T-helper 1 cell treated with Interleukin-12 subunit alpha and Interleukin-12 subunit beta and Interleukin-4 antibody, amounts not matched to agents 30 μg/mL and 1 μg/mL, for 36 hours (primary cell): ENCODE results near the gene TTC9B.

Experiments used
- H3K27ac Mint-ChIP-seq: one replicate; pipeline ENCODE4 v1.8.0; 2021; ENCODE audit warnings: mild to moderate bottlenecking, mixed read lengths
- H3K27me3 Mint-ChIP-seq: one replicate; pipeline ENCODE4 v1.8.0; 2021; ENCODE audit warnings: low read depth, mixed read lengths
- H3K36me3 Mint-ChIP-seq: one replicate; pipeline ENCODE4 v1.8.0; 2021; ENCODE audit warnings: low read depth, mixed read lengths
- H3K4me1 Mint-ChIP-seq: one replicate; pipeline ENCODE4 v1.8.0; 2021; ENCODE audit warnings: low read depth, mixed read lengths
- H3K4me3 Mint-ChIP-seq: one replicate; pipeline ENCODE4 v1.8.0; 2021; ENCODE audit warnings: mild to moderate bottlenecking, moderate library complexity, mixed read lengths
- H3K9me3 Mint-ChIP-seq: one replicate; pipeline ENCODE4 v1.8.0; 2021; ENCODE audit warnings: mixed read lengths

The TTC9B gene

DNA sequence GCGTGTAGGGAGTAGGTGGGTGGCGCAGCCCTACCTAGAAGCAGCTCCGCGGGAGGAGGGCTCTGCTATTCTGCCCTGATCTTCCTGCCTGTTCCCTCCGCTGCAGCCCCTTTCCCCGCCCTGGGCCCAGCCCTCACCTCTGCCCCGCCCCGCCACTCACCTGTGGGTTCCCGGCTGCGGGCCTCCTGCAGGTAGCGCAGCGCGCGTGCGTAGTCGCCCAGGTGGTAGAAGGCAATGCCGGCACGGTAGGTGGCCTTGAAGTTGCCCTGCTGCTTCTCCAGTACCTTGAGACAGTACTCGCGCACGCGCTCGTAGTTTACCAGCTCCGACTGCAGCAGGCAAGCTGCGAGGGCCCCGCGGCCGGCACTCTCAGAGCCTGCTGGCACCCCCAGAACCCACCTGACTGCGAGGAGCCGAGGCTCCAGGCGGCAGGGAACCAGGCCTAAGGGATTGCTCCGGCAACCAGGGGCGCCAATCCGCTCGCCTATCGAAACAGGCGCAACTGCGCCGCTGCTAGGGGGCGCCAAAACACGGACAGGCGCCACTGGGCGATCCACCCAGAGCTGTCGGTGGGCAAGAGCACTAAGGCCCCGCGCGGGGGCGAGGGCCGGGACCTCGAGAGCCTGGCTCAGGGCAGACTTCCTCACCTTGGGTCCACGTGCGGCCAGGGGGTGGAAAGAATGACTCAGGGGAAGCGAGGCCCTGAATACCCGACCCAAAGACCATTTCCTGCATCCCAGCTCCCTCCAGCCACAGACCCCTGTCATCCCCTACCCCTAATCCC lies 965 bp downstream of the TTC9B start:
- Mint-ChIP-seq H3K9me3 (peaks cover 4% of the 10 kb centered on the region), H3K36me3 (no peaks in the 10 kb centered on the region), H3K4me3 (no peak overlapping the region), H3K27me3 (peaks cover 42% of the 10 kb centered on the region), H3K4me1 (peaks cover 7% of the 10 kb centered on the region), H3K27ac (no peak overlapping the region)

DNA sequence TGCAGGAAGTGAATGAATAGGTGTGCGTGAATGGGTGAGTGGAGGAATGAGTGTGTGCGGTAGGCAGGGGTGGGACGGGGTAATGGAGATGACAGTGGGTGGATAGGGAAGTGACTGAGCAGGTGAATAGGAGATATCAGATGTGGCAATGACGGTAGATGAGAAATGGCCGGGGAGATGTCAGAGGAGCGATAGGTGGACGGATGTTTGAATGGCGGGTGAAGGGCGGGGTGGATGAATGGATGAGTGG lies 1.5 kb downstream of the TTC9B start:
- peaks cover 4% of the 10 kb centered on the region for H3K4me1 Mint-ChIP-seq
- no peak overlapping the region for H3K4me3 Mint-ChIP-seq
- no peak overlapping the region for H3K27ac Mint-ChIP-seq
- peaks cover 37% of the 10 kb centered on the region for H3K27me3 Mint-ChIP-seq
- no peaks in the 10 kb centered on the region for H3K9me3 Mint-ChIP-seq
- H3K36me3 Mint-ChIP-seq: no peaks in the 10 kb centered on the region

- H3K27me3 Mint-ChIP-seq: peaks cover 37% of the 10 kb centered on the region
- H3K36me3 Mint-ChIP-seq: no peaks in the 10 kb centered on the region
- H3K4me1 Mint-ChIP-seq: peaks cover 4% of the 10 kb centered on the region
- no peak overlapping the region for H3K4me3 Mint-ChIP-seq
- H3K9me3 Mint-ChIP-seq: no peaks in the 10 kb centered on the region
- H3K27ac Mint-ChIP-seq: no peak overlapping the region
Measured at GRCh38 chr19:40216013-40216776, 2.0 kb downstream of the TTC9B start.

GRCh38 chr19:40214936-40215335 lies 3.2 kb downstream of the TTC9B start:
- Mint-ChIP-seq H3K27me3 (peaks cover 31% of the 10 kb centered on the region), H3K4me3 (no peak overlapping the region), H3K9me3 (no peaks in the 10 kb centered on the region), H3K36me3 (no peaks in the 10 kb centered on the region), H3K27ac (no peak overlapping the region), H3K4me1 (peaks cover 4% of the 10 kb centered on the region)

DNA sequence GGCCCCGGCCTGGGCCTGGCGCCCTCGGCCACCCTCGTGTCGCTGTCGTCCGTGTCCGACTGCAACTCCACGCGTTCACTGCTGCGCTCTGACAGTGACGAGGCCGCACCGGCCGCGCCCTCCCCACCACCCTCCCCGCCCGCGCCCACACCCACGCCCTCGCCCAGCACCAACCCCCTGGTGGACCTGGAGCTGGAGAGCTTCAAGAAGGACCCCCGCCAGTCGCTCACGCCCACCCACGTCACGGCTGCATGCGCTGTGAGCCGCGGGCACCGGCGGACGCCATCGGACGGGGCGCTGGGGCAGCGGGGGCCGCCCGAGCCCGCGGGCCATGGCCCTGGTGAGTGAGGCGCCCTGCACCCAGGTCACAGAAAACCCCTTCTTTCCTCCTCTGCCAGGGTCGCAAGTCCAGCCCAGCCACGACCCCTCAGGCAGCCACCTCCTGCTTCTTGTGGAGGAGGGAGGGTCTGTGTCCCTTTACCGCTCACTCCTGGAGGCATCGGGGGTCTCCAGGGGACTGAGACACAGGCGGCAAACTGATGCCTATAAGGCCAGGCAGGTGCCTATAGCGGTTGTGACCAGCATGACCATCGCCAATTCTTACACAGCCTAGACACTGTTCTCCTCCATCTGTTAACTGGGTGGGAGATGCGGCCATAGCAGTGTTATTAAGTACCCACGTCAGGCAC lies 4.2 kb downstream of the TTC9B start:
- Mint-ChIP-seq H3K36me3 (no peaks in the 10 kb centered on the region), H3K4me3 (no peak overlapping the region), H3K27ac (no peak overlapping the region), H3K27me3 (peaks cover 22% of the 10 kb centered on the region), H3K9me3 (no peaks in the 10 kb centered on the region), H3K4me1 (peaks cover 4% of the 10 kb centered on the region)

DNA sequence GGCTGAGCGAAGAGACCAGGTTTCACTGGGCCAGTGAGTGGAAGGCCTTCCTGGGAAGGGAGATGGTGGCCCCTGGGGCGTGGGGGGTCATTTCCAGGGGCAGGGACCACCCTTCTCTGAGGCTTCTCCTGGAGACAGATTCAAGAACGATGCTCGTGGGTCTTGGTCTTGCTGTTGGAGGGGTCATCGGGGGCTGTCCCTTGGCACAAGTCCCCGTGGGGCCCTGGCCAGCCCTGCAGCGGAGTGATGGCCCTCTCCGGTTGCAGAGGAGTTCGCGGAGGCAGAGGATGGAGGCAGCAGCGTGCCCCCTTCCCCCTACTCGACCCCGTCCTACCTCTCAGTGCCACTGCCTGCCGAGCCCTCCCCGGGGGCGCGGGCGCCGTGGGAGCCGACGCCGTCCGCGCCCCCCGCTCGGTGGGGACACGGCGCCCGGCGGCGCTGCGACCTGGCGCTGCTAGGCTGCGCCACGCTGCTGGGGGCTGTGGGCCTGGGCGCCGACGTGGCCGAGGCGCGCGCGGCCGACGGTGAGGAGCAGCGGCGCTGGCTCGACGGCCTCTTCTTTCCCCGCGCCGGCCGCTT lies 4.8 kb downstream of the TTC9B start:
- Mint-ChIP-seq H3K4me1 (peaks cover 4% of the 10 kb centered on the region), H3K4me3 (no peak overlapping the region), H3K27me3 (peaks cover 15% of the 10 kb centered on the region), H3K27ac (no peak overlapping the region), H3K36me3 (no peaks in the 10 kb centered on the region), H3K9me3 (no peaks in the 10 kb centered on the region)

GRCh38 chr19:40210889-40211288 lies 7.3 kb downstream of the TTC9B start:
- Mint-ChIP-seq H3K27me3 (peaks cover 3% of the 10 kb centered on the region), H3K36me3 (no peaks in the 10 kb centered on the region), H3K27ac (no peak overlapping the region), H3K4me1 (no peaks in the 10 kb centered on the region), H3K4me3 (no peak overlapping the region), H3K9me3 (no peaks in the 10 kb centered on the region)

DNA sequence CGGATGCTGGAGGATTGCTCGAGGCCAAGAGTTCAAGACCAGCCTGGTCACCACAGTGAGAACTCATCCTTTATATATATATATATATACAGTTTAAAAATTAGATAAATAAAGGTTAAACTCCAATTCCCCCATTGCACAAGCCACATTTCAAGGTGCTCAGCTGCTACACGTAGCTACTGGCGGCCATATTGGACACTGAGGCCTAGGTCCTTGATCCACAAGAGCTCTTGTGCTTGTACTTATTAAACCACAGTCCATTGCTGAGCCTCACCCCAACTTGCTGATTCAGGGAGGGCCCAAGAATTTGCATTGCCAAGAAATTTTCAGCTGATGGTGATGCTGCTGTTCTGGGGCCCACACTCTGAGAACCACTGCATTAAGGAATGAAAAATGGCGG lies 9.6 kb downstream of the TTC9B start:
- H3K27me3 Mint-ChIP-seq: no peaks in the 10 kb centered on the region
- no peaks in the 10 kb centered on the region for H3K4me1 Mint-ChIP-seq
- H3K27ac Mint-ChIP-seq: no peak overlapping the region

DNA sequence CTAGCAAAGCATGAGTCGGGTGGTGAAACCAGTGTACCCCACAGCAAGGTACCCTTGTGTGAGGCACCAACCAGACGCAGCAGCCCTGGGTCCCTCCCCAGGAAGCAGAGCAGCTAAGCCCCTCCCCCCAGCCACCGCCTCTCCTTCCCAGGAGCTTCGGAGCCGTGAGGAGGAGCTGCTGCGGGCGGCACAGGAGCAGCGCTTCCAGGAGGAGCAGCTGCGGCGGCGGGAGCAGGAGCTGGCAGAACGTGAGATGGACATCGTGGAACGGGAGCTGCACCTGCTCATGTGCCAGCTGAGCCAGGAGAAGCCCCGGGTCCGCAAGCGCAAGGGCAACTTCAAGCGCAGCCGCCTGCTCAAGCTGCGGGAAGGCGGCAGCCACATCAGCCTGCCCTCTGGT lies 12.4 kb downstream of the TTC9B start:
- H3K4me1 Mint-ChIP-seq: no peaks in the 10 kb centered on the region
- no peaks in the 10 kb centered on the region for H3K9me3 Mint-ChIP-seq
- H3K36me3 Mint-ChIP-seq: peaks cover 2% of the 10 kb centered on the region
- no peaks in the 10 kb centered on the region for H3K27me3 Mint-ChIP-seq
- no peak overlapping the region for H3K27ac Mint-ChIP-seq
- no peak overlapping the region for H3K4me3 Mint-ChIP-seq

More for the DNA sequence above, 9.6 kb downstream of the TTC9B start:
- Mint-ChIP-seq H3K36me3 (no peaks in the 10 kb centered on the region), H3K9me3 (no peaks in the 10 kb centered on the region), H3K4me3 (no peak overlapping the region)

DNA sequence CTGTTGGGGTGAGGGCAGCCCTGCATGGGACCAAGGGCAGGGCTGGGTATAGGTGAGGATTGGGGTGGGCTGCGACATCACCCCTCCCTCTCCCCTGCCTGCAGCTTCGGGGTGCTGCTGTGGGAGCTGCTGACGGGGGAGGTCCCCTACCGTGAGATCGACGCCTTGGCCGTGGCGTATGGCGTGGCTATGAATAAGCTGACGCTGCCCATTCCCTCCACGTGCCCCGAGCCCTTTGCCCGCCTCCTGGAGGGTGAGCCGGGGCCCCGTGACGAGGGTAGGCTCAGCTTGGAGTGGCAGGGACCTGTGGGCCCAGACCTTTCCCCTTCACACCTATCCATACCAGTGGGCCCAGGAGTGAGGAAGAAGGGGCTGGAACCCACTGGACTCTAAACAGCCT lies 13.8 kb downstream of the TTC9B start:
- H3K36me3 Mint-ChIP-seq: peaks cover 2% of the 10 kb centered on the region
- H3K27me3 Mint-ChIP-seq: no peaks in the 10 kb centered on the region
- H3K27ac Mint-ChIP-seq: no peak overlapping the region
- no peak overlapping the region for H3K4me3 Mint-ChIP-seq
- no peaks in the 10 kb centered on the region for H3K9me3 Mint-ChIP-seq
- no peaks in the 10 kb centered on the region for H3K4me1 Mint-ChIP-seq

GRCh38 chr19:40200341-40201099 lies 17.7 kb downstream of the TTC9B start:
- no peak overlapping the region for H3K4me3 Mint-ChIP-seq
- no peaks in the 10 kb centered on the region for H3K27me3 Mint-ChIP-seq
- H3K36me3 Mint-ChIP-seq: peaks cover 3% of the 10 kb centered on the region
- H3K9me3 Mint-ChIP-seq: no peaks in the 10 kb centered on the region
- no peak overlapping the region for H3K27ac Mint-ChIP-seq
- no peaks in the 10 kb centered on the region for H3K4me1 Mint-ChIP-seq

DNA sequence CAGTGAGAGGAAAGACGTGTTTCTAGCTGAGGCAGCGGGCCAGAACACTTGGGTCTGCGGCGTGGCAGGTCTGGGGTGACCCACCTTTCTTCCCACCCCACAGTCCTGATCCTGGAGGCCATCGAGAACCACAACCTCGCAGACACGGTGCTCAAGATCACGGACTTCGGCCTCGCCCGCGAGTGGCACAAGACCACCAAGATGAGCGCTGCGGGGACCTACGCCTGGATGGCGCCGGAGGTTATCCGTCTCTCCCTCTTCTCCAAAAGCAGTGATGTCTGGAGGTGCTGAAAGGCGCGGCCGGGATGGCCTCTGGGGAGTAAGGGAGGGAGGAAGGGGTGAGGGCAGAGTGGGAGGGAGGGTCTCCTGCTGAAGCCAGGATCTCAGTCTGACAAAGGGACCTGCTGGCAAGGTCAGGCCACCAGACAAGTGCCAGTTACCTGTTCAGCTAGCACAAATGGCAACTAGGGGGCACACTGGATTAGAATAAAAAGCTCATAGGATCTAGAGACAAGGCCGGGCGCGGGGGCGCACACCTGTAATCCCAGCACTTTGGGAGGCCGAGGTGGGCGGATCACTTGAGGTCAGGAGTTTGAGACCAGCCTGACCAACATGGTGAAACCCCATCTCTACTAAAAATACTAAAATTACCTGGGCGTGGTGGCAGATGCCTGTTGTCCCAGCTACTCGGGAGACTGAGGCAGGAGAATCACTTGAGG lies 19.8 kb downstream of the TTC9B start:
- H3K4me3 Mint-ChIP-seq: no peak overlapping the region
- H3K4me1 Mint-ChIP-seq: peaks cover 6% of the 10 kb centered on the region
- no peaks in the 10 kb centered on the region for H3K27me3 Mint-ChIP-seq
- peaks cover 6% of the 10 kb centered on the region for H3K36me3 Mint-ChIP-seq
- H3K9me3 Mint-ChIP-seq: no peaks in the 10 kb centered on the region
- H3K27ac Mint-ChIP-seq: no peak overlapping the region

GRCh38 chr19:40193587-40193849 lies 24.7 kb downstream of the TTC9B start:
- Mint-ChIP-seq H3K9me3 (no peaks in the 10 kb centered on the region), H3K27me3 (no peaks in the 10 kb centered on the region), H3K27ac (no peak overlapping the region), H3K4me1 (peaks cover 19% of the 10 kb centered on the region), H3K4me3 (peak overlapping the region; percentile 19), H3K36me3 (peaks cover 4% of the 10 kb centered on the region)
